HL-60 (cell line): Measurements from ENCODE around the gene POLR3C.

Experiments
- POLR2AphosphoS5 ChIP-seq: IDR thresholded peaks from 2 replicates; pipeline ENCODE4 v1.6.1; 2012; ENCODE audit warnings: low read depth
- TF ChIP-seq, protein P1 (sequence below): IDR thresholded peaks from one replicate; pipeline ENCODE4 v1.5.1; 2011; ENCODE audit warnings: low read length, control low read depth, inconsistent platforms; ENCODE audit not compliant: insufficient read depth

DNA sequence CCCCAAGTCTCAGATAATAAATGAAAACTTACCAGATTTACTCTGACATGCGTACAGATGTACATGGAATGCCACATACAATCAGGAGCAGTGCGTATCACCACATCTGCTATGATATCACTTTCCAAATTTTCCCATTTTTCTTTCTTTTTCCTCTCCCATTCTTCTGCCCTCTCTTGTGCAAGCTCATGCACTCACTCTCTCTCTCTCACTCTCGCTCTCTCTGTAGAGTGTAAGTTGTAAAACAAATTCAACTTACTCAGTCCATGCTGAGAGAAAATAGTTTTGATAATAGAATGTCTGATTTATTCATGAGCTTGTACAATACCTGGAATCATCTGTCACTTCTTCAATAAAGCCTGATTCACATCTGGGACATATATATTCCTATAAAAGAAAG is 35.4 kb upstream of the POLR3C start:
- TF ChIP-seq, protein P1, sequence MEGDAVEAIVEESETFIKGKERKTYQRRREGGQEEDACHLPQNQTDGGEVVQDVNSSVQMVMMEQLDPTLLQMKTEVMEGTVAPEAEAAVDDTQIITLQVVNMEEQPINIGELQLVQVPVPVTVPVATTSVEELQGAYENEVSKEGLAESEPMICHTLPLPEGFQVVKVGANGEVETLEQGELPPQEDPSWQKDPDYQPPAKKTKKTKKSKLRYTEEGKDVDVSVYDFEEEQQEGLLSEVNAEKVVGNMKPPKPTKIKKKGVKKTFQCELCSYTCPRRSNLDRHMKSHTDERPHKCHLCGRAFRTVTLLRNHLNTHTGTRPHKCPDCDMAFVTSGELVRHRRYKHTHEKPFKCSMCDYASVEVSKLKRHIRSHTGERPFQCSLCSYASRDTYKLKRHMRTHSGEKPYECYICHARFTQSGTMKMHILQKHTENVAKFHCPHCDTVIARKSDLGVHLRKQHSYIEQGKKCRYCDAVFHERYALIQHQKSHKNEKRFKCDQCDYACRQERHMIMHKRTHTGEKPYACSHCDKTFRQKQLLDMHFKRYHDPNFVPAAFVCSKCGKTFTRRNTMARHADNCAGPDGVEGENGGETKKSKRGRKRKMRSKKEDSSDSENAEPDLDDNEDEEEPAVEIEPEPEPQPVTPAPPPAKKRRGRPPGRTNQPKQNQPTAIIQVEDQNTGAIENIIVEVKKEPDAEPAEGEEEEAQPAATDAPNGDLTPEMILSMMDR, result no peak
- no peak for TF ChIP-seq POLR2AphosphoS5
